Vagina (tissue), 2 donors: ENCODE results near the gene FCN2.

Source experiments
- CTCF ChIP-seq, 3 experiments: fragments of 450-650 bp in 2 of 3; fragments of 200-600 bp in 1 of 3; sonication (generic) in 1 of 3; IDR thresholded peaks; one replicate each; pipeline ENCODE4 v1.5.1; 2017 to 2019; ENCODE audit warnings: antibody characterized with exemption in 3 of 3, mild to moderate bottlenecking in 2 of 3, moderate library complexity in 2 of 3
- POLR2A ChIP-seq, 2 donors: fragments of 450-650 bp; IDR thresholded peaks; one replicate each; pipeline ENCODE4 v1.6.1; 2017; ENCODE audit warnings: antibody characterized with exemption in 2 of 2, mild to moderate bottlenecking in 2 of 2, moderate library complexity in 2 of 2
- POLR2AphosphoS5 ChIP-seq, 2 donors: sonication (generic); formaldehyde crosslinking; IDR thresholded peaks; one replicate each; pipeline ENCODE4 v1.9.0; 2017; ENCODE audit warnings: antibody characterized with exemption in 2 of 2, mild to moderate bottlenecking in 2 of 2, low read depth in 1 of 2; ENCODE audit not compliant: insufficient read depth in 1 of 2

GRCh38 chr9:134839455-134840125 lies 41.0 kb upstream of the FCN2 start:
- no peak for TF ChIP-seq CTCF (IDR thresholded peaks at IDR 0.05)
- no peak for TF ChIP-seq POLR2A (IDR thresholded peaks at IDR 0.05)
- TF ChIP-seq POLR2AphosphoS5 (IDR thresholded peaks at IDR 0.05; ENCODE audit: insufficient read depth in 1 of 2, low read depth in 1 of 2): no peak
